Measurements from ENCODE around the gene ADCY2.

The ADCY2 gene

DNA sequence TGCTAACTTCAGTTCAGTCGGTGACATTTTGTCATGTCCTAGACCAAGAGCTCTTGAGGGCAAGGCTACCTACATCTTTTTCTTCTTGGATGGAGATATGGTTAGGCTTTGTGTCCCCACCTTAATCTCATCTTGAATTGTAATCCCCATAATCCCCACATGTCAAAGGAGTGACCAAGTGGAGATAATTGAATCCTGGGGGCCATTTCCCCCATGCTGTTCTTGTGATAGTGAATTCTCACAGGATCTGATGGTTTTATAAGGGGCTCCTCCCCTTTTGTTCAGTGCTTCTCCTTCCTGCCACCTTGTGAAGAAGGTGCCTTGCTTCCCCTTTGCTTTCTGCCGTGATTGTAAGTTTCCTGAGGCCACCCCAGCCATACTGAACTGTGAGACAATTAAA lies 457.1 kb downstream of the ADCY2 start:
- H3K27ac ChIP-seq (replicated peaks) = no peak overlapping the region
- no peak for DNase-seq (ENCODE audit: low read depth in 1 of 2, low spot score in 1 of 2)
- TF ChIP-seq, protein P1, sequence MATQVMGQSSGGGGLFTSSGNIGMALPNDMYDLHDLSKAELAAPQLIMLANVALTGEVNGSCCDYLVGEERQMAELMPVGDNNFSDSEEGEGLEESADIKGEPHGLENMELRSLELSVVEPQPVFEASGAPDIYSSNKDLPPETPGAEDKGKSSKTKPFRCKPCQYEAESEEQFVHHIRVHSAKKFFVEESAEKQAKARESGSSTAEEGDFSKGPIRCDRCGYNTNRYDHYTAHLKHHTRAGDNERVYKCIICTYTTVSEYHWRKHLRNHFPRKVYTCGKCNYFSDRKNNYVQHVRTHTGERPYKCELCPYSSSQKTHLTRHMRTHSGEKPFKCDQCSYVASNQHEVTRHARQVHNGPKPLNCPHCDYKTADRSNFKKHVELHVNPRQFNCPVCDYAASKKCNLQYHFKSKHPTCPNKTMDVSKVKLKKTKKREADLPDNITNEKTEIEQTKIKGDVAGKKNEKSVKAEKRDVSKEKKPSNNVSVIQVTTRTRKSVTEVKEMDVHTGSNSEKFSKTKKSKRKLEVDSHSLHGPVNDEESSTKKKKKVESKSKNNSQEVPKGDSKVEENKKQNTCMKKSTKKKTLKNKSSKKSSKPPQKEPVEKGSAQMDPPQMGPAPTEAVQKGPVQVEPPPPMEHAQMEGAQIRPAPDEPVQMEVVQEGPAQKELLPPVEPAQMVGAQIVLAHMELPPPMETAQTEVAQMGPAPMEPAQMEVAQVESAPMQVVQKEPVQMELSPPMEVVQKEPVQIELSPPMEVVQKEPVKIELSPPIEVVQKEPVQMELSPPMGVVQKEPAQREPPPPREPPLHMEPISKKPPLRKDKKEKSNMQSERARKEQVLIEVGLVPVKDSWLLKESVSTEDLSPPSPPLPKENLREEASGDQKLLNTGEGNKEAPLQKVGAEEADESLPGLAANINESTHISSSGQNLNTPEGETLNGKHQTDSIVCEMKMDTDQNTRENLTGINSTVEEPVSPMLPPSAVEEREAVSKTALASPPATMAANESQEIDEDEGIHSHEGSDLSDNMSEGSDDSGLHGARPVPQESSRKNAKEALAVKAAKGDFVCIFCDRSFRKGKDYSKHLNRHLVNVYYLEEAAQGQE (IDR thresholded peaks at IDR 0.05; ENCODE audit: insufficient replicate concordance, low read depth) = no peak
- TF ChIP-seq SPI1 (IDR thresholded peaks at IDR 0.05; ENCODE audit: borderline replicate concordance, low read depth) (no peak), GABPA (IDR thresholded peaks at IDR 0.05; ENCODE audit: low read depth) (no peak), POLR2AphosphoS5 (IDR thresholded peaks at IDR 0.05; ENCODE audit: low read depth) (no peak)
- TF ChIP-seq, protein P2, sequence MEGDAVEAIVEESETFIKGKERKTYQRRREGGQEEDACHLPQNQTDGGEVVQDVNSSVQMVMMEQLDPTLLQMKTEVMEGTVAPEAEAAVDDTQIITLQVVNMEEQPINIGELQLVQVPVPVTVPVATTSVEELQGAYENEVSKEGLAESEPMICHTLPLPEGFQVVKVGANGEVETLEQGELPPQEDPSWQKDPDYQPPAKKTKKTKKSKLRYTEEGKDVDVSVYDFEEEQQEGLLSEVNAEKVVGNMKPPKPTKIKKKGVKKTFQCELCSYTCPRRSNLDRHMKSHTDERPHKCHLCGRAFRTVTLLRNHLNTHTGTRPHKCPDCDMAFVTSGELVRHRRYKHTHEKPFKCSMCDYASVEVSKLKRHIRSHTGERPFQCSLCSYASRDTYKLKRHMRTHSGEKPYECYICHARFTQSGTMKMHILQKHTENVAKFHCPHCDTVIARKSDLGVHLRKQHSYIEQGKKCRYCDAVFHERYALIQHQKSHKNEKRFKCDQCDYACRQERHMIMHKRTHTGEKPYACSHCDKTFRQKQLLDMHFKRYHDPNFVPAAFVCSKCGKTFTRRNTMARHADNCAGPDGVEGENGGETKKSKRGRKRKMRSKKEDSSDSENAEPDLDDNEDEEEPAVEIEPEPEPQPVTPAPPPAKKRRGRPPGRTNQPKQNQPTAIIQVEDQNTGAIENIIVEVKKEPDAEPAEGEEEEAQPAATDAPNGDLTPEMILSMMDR (IDR thresholded peaks at IDR 0.05; ENCODE audit: insufficient read depth, low read length) = no peak
- peaks cover 20% of the 10 kb centered on the region for H3K27me3 ChIP-seq (ENCODE audit: insufficient read depth, poor library complexity, severe bottlenecking)
- H3K4me3 ChIP-seq (replicated peaks; ENCODE audit: insufficient read depth, low read length) = no peak overlapping the region

DNA sequence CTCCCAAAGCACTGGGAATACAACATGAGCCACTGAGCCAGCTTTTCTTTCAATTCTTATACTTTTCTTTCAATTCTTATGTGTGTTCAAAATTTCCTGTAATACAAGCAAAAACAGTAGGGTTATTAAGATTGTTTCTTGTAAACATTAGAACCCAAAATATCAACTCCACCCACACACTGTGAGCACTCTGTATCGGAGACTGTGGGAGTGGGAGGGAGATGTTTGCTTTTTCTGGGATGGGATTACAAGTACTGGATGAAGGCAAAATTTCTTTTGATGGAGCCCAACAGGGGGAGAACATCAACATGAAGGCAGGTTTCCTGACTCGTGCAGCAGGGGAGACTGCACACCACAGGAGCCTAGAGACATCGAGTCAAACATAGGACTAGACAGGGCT lies 459.7 kb downstream of the ADCY2 start:
- H3K27me3 ChIP-seq (ENCODE audit: insufficient read depth, poor library complexity, severe bottlenecking) = peaks cover 9% of the 10 kb centered on the region
- no peak overlapping the region for H3K27ac ChIP-seq (replicated peaks)
- TF ChIP-seq POLR2AphosphoS5 (IDR thresholded peaks at IDR 0.05; ENCODE audit: low read depth) = no peak
- TF ChIP-seq SPI1 (IDR thresholded peaks at IDR 0.05; ENCODE audit: borderline replicate concordance, low read depth) = no peak
- TF ChIP-seq, protein P2 (IDR thresholded peaks at IDR 0.05; ENCODE audit: insufficient read depth, low read length) = no peak
- TF ChIP-seq, protein P1 (IDR thresholded peaks at IDR 0.05; ENCODE audit: insufficient replicate concordance, low read depth) = no peak
- TF ChIP-seq GABPA (IDR thresholded peaks at IDR 0.05; ENCODE audit: low read depth) = no peak
- no peak for DNase-seq (ENCODE audit: low read depth in 1 of 2, low spot score in 1 of 2)
- H3K4me3 ChIP-seq (replicated peaks; ENCODE audit: insufficient read depth, low read length) = no peak overlapping the region

DNA sequence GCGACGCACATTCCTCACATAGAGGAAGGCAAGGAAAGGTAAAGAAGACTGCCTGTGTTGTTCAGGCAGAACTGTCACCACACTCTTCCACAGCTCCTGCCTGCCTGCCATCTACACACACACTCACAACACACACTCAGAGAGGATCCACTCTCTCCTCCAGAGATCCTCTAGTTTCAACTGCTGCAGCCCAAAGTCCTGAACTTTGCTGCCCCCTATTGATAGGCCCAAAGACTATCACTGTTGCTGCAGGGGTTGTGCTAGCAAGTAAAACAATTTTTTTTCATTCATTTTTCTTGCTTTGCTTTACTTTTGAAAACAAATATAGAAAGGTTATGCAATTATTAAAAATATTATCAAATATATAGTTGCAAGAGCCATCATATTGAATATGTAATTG lies 460.9 kb downstream of the ADCY2 start:
- Histone ChIP-seq H3K4me3 (replicated peaks; ENCODE audit: insufficient read depth, low read length) (no peak overlapping the region), H3K27ac (replicated peaks) (no peak overlapping the region), H3K27me3 (ENCODE audit: insufficient read depth, poor library complexity, severe bottlenecking) (no peaks in the 10 kb centered on the region)
- TF ChIP-seq, protein P2 (IDR thresholded peaks at IDR 0.05; ENCODE audit: insufficient read depth, low read length) = peak; percentile 36
- TF ChIP-seq, protein P1 (IDR thresholded peaks at IDR 0.05; ENCODE audit: insufficient replicate concordance, low read depth) = no peak
- no peak for TF ChIP-seq SPI1 (IDR thresholded peaks at IDR 0.05; ENCODE audit: borderline replicate concordance, low read depth)
- TF ChIP-seq GABPA (IDR thresholded peaks at IDR 0.05; ENCODE audit: low read depth) = no peak
- TF ChIP-seq POLR2AphosphoS5 (IDR thresholded peaks at IDR 0.05; ENCODE audit: low read depth) = no peak
- peak in 1 of 2 experiments; percentile 59 for DNase-seq (ENCODE audit: low read depth in 1 of 2, low spot score in 1 of 2)

Measured in HL-60 (cell line).